SK-N-SH (cell line): Measurements from ENCODE around the gene RGS13. TPM values are rescaled to one million over a fixed set of nuclear protein-coding genes. Genes with fewer than 3 reads are reported as not detected.
A peak's percentile ranks its signal among the peaks of the same experiment; 100 is the strongest.

Experiments used
- CTCF ChIA-PET: fragments of 300-600, 350-600 bp; formaldehyde crosslinking; extraction: SDS; loops from one replicate; lab custom pipeline; 2021; lab: Yijun Ruan, JAX
- POLR2A ChIA-PET: fragments of 350-600 bp; sonication (Branson Sonifier 250); formaldehyde crosslinking; extraction: SDS; loops from one replicate; lab custom pipeline; 2020; ENCODE audit warnings: antibody characterized with exemption, inconsistent platforms; lab: Yijun Ruan, JAX
- DNase-seq: peaks from one replicate; pipeline ENCODE4 v3.0.0; 2012
- H2AFZ ChIP-seq: fragments of 200-600 bp; sonication (generic); 2 replicates; pipeline ENCODE4 v1.8.1; 2016; ENCODE audit warnings: antibody characterized with exemption, mild to moderate bottlenecking, low read depth
- H3F3A ChIP-seq: fragments of 200-600 bp; sonication (generic); replicated peaks from 2 replicates; pipeline ENCODE3; 2016; ENCODE audit warnings: antibody characterized with exemption, mild to moderate bottlenecking; ENCODE audit not compliant: insufficient read depth
- H3K27ac ChIP-seq, 2 experiments: fragments of 200-500 bp in 1 of 2; fragments of 200-600 bp in 1 of 2; sonication (Bioruptor generic) in 1 of 2; sonication (generic), shearing (Covaris generic) in 1 of 2; 2 replicates each; pipeline versions ENCODE4 v1.5.1 to v1.6.1; 2014 to 2016; ENCODE audit warnings: low read depth in 2 of 2, inconsistent platforms in 1 of 2, low read length in 1 of 2, mild to moderate bottlenecking in 1 of 2, mixed read lengths in 1 of 2
- H3K27me3 ChIP-seq: fragments of 200-600 bp; sonication (generic), shearing (Covaris generic); 2 replicates; pipeline ENCODE4 v1.6.1; 2016; ENCODE audit warnings: mixed run types; ENCODE audit not compliant: insufficient read depth
- H3K36me3 ChIP-seq, 2 experiments: fragments of 200-500 bp in 1 of 2; fragments of 200-600 bp in 1 of 2; sonication (Bioruptor generic) in 1 of 2; sonication (generic) in 1 of 2; replicated peaks in 1 of 2; 2 replicates each; pipeline versions ENCODE3 to v1.5.1; 2014 to 2016; ENCODE audit warnings: low read length in 1 of 2, mild to moderate bottlenecking in 1 of 2; ENCODE audit not compliant: insufficient read depth in 2 of 2, control insufficient read depth in 1 of 2
- H3K4me1 ChIP-seq, 2 experiments: fragments of 200-500 bp in 1 of 2; fragments of 200-600 bp in 1 of 2; sonication (Bioruptor generic) in 1 of 2; sonication (generic), shearing (Covaris generic) in 1 of 2; 2 replicates each; pipeline versions ENCODE4 v1.5.1 to v1.6.1; 2014 to 2016; ENCODE audit warnings: low read depth in 1 of 2, low read length in 1 of 2, mixed run types in 1 of 2; ENCODE audit not compliant: insufficient read depth in 2 of 2, control insufficient read depth in 1 of 2
- H3K4me2 ChIP-seq: fragments of 200-600 bp; sonication (generic), shearing (Covaris generic); 2 replicates; pipeline ENCODE4 v1.6.1; 2017; ENCODE audit warnings: mixed run types
- H3K4me3 ChIP-seq, 2 experiments: fragments of 200-500 bp in 1 of 2; fragments of 200-600 bp in 1 of 2; sonication (Bioruptor generic) in 1 of 2; sonication (generic), shearing (Covaris generic) in 1 of 2; 2 replicates each; pipeline versions ENCODE4 v1.5.1 to v1.8.1; 2014 to 2016; ENCODE audit warnings: low read depth in 2 of 2, inconsistent platforms in 1 of 2, low read length in 1 of 2, mild to moderate bottlenecking in 1 of 2, mixed read lengths in 1 of 2, moderate library complexity in 1 of 2
- H3K79me2 ChIP-seq: fragments of 200-600 bp; sonication (generic); 2 replicates; pipeline ENCODE4 v1.8.1; 2017; ENCODE audit warnings: mild to moderate bottlenecking; ENCODE audit not compliant: insufficient read depth
- H3K9ac ChIP-seq: fragments of 200-600 bp; sonication (generic); 2 replicates; pipeline ENCODE4 v1.6.1; 2017; ENCODE audit warnings: mixed run types
- H3K9me2 ChIP-seq: fragments of 200-600 bp; sonication (generic); 2 replicates; pipeline ENCODE4 v1.6.1; 2017; ENCODE audit warnings: mixed run types
- H3K9me3 ChIP-seq: fragments of 200-600 bp; sonication (generic); 2 replicates; pipeline ENCODE4 v1.6.1; 2017; ENCODE audit warnings: mixed run types, mild to moderate bottlenecking, moderate library complexity
- H4K20me1 ChIP-seq: fragments of 200-600 bp; sonication (generic); 2 replicates; pipeline ENCODE4 v1.6.1; 2017; ENCODE audit warnings: mild to moderate bottlenecking, mixed run types; ENCODE audit not compliant: insufficient read depth
- ELF1 ChIP-seq: IDR thresholded peaks from 2 replicates; pipeline ENCODE4 v1.4.0; 2012
- EP300 ChIP-seq, 2 experiments: IDR thresholded peaks; 2 replicates each; pipeline versions ENCODE4 v1.4.0 to v1.6.1; 2012; ENCODE audit warnings: borderline replicate concordance in 1 of 2, low read depth in 1 of 2, low read length in 1 of 2
- EZH2phosphoT487 ChIP-seq: fragments of 200-600 bp; sonication (generic); IDR thresholded peaks from 2 replicates; pipeline ENCODE4 v1.6.1; 2017; ENCODE audit warnings: low read depth, mixed run types, mild to moderate bottlenecking, antibody characterized with exemption, moderate library complexity, borderline replicate concordance
- FOXJ3 ChIP-seq: sonication (generic); formaldehyde crosslinking; IDR thresholded peaks from 2 replicates; pipeline ENCODE4 v1.5.1; 2020; ENCODE audit warnings: mild to moderate bottlenecking, missing genetic modification reagents
- MEF2A ChIP-seq: IDR thresholded peaks from 2 replicates; pipeline ENCODE4 v1.4.0; 2012; ENCODE audit warnings: low read depth, borderline replicate concordance
- NFIC ChIP-seq: IDR thresholded peaks from 2 replicates; pipeline ENCODE4 v1.4.0; 2012; ENCODE audit warnings: borderline replicate concordance
- POLR2AphosphoS5 ChIP-seq: IDR thresholded peaks from 2 replicates; pipeline ENCODE4 v1.6.1; 2012; ENCODE audit warnings: low read depth, low read length
- RXRA ChIP-seq: IDR thresholded peaks from 2 replicates; pipeline ENCODE4 v1.4.0; 2012; ENCODE audit warnings: low read depth, mild to moderate bottlenecking, borderline replicate concordance
- SIN3A ChIP-seq: IDR thresholded peaks from 2 replicates; pipeline ENCODE4 v1.6.1; 2012; ENCODE audit warnings: low read depth, mild to moderate bottlenecking, low read length, moderate library complexity, borderline replicate concordance
- SMC3 ChIP-seq: IDR thresholded peaks from 2 replicates; pipeline ENCODE4 v1.6.1; 2012; ENCODE audit warnings: low read depth, low read length, improper control_type of control experiment
- TAF1 ChIP-seq: IDR thresholded peaks from 2 replicates; pipeline ENCODE4 v1.6.1; 2012; ENCODE audit warnings: low read depth, mild to moderate bottlenecking, low read length, moderate library complexity, borderline replicate concordance
- TCF12 ChIP-seq: IDR thresholded peaks from 2 replicates; pipeline ENCODE4 v1.4.0; 2012
- TEAD4 ChIP-seq: IDR thresholded peaks from 2 replicates; pipeline ENCODE4 v1.4.0; 2012; ENCODE audit warnings: mild to moderate bottlenecking, borderline replicate concordance; ENCODE audit not compliant: insufficient read depth
- WGBS: methylation state at CpG from one replicate; pipeline ENCODE4 v1.1.6; 2017; ENCODE audit warnings: low lambda C conversion rate; 5-methylcytosine and 5-hydroxymethylcytosine counted together
- polyA plus RNA-seq, 3 experiments: library from polyadenylated mRNA; depleted of rRNA; stranded (reverse); fragments of >200 nt; gene quantifications; 2 replicates each; pipeline ENCODE4 v1.2.3, GENCODE V29; 2012
- TF ChIP-seq, protein P1 (sequence below): IDR thresholded peaks from 2 replicates; pipeline ENCODE4 v1.4.0; 2012; ENCODE audit warnings: low read depth
- TF ChIP-seq, protein P2 (sequence below): fragments of 150-350 bp; IDR thresholded peaks from 2 replicates; pipeline ENCODE4 v1.6.1; 2017; ENCODE audit warnings: antibody characterized with exemption, low read length, low read depth, borderline replicate concordance
- TF ChIP-seq, protein P3 (sequence below): fragments of 200-600 bp; sonication (generic); IDR thresholded peaks from 2 replicates; pipeline ENCODE4 v1.6.1; 2017; ENCODE audit warnings: antibody characterized with exemption, mild to moderate bottlenecking, moderate library complexity

RGS13 gene
- 0.05 TPM in 1 of 2 replicates, not detected in the other for polyA plus RNA-seq (2012; rRNA removed)
- polyA plus RNA-seq (2012; cell fraction: cytosol; rRNA removed), result 0.05 and 0.08 TPM in 2 replicates
- 0.01 TPM in 1 of 2 replicates, not detected in the other for polyA plus RNA-seq (2012; cell fraction: nucleus; rRNA removed)

DNA sequence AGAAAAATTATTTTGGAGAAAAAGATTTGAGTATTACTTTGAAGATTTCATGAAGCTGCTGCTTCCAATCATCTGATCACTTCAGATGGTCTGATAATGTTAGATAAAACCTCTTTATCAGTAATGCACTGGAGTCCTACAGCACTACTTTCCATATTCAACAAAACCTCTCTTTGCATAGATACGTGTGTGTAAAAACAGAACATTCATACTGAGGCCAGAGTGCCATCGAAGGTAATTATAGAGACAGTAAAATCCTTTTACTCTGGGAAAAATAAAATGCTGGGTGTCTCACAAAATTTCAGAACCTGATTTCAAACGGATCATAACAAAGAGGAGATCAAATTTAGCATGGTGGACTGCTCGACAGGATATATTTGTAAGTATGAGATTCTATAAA lies at the start of gene RGS13:
TSS of gene RGS13 (plus strand) at position 209 of the 400 bp plus-strand sequence. CDS start 8,188 bp downstream, outside the sequence.
- DNase-seq, result no peak
- H3K4me1 ChIP-seq, result peaks cover 11 to 18% of the 10 kb centered on the region in 2 experiments; a peak in 3 of 4 replicates
- H3K9me3 ChIP-seq, result no peaks in the 10 kb centered on the region
- H3K27me3 ChIP-seq, result no peaks in the 10 kb centered on the region
- H3F3A ChIP-seq, result peaks cover 11% of the 10 kb centered on the region
- no peaks in the 10 kb centered on the region for H3K36me3 ChIP-seq
- H3K79me2 ChIP-seq, result no peaks in the 10 kb centered on the region
- no peaks in the 10 kb centered on the region for H4K20me1 ChIP-seq
- H3K9me2 ChIP-seq, result no peaks in the 10 kb centered on the region
- peak within 1 kb of the TSS; percentile 20; the same call in 1 of the 2 replicates for H2AFZ ChIP-seq
- TF ChIP-seq POLR2AphosphoS5, result no peak
- TF ChIP-seq TCF12, result no peak
- TF ChIP-seq, protein P1, sequence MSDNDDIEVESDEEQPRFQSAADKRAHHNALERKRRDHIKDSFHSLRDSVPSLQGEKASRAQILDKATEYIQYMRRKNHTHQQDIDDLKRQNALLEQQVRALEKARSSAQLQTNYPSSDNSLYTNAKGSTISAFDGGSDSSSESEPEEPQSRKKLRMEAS, result no peak
- TF ChIP-seq, protein P2, sequence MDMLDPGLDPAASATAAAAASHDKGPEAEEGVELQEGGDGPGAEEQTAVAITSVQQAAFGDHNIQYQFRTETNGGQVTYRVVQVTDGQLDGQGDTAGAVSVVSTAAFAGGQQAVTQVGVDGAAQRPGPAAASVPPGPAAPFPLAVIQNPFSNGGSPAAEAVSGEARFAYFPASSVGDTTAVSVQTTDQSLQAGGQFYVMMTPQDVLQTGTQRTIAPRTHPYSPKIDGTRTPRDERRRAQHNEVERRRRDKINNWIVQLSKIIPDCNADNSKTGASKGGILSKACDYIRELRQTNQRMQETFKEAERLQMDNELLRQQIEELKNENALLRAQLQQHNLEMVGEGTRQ, result no peak
- TF ChIP-seq SMC3, result no peak
- TF ChIP-seq TAF1, result no peak
- TF ChIP-seq MEF2A, result no peak
- TF ChIP-seq ELF1, result no peak
- TF ChIP-seq EP300 (IDR thresholded peaks at IDR 0.05; ENCODE audit: borderline replicate concordance in 1 of 2, low read depth in 1 of 2, low read length in 1 of 2), result no peak
- no peak for TF ChIP-seq EZH2phosphoT487
- TF ChIP-seq FOXJ3, result no peak
- TF ChIP-seq NFIC, result no peak
- no peak within 1 kb of the TSS for H3K4me2 ChIP-seq
- H3K4me3 ChIP-seq, result no peak within 1 kb of the TSS
- 63% methylated on average over 4 of the region's 4 CpGs for WGBS
- ChIA-PET CTCF (interaction anchor here (1.0 kb wide), 1 partner anchor 27 kb away, joined by 3 read pairs; no protein-coding TSS in a partner anchor), POLR2A (no interaction called here)
- H3K9ac ChIP-seq, result no peak within 1 kb of the TSS
- no peak within 1 kb of the TSS for H3K27ac ChIP-seq

GRCh38 chr1:192587386-192588266 lies 48.3 kb upstream of the RGS13 start:
- CTCF ChIA-PET, result interaction anchor here (0.9 kb wide), 2 partner anchors 23 to 110 kb away, joined by 3 to 5 read pairs; no protein-coding TSS in a partner anchor
- no peaks in the 10 kb centered on the region for H3K9me3 ChIP-seq
- no peaks in the 10 kb centered on the region for H3K36me3 ChIP-seq
- no peak overlapping the region for H2AFZ ChIP-seq
- WGBS, result 87% methylated on average over 5 of the region's 5 CpGs
- H3K9ac ChIP-seq, result no peak overlapping the region
- DNase-seq, result no peak
- no peaks in the 10 kb centered on the region for H4K20me1 ChIP-seq
- no peak overlapping the region for H3K27ac ChIP-seq
- H3K79me2 ChIP-seq, result no peaks in the 10 kb centered on the region
- POLR2A ChIA-PET, result no interaction called here
- no peak for TF ChIP-seq RXRA
- TF ChIP-seq EP300 (IDR thresholded peaks at IDR 0.05; ENCODE audit: borderline replicate concordance in 1 of 2, low read depth in 1 of 2, low read length in 1 of 2), result no peak
- no peak for TF ChIP-seq SIN3A
- TF ChIP-seq SMC3, result no peak
- TF ChIP-seq TEAD4, result no peak
- TF ChIP-seq, protein P3, sequence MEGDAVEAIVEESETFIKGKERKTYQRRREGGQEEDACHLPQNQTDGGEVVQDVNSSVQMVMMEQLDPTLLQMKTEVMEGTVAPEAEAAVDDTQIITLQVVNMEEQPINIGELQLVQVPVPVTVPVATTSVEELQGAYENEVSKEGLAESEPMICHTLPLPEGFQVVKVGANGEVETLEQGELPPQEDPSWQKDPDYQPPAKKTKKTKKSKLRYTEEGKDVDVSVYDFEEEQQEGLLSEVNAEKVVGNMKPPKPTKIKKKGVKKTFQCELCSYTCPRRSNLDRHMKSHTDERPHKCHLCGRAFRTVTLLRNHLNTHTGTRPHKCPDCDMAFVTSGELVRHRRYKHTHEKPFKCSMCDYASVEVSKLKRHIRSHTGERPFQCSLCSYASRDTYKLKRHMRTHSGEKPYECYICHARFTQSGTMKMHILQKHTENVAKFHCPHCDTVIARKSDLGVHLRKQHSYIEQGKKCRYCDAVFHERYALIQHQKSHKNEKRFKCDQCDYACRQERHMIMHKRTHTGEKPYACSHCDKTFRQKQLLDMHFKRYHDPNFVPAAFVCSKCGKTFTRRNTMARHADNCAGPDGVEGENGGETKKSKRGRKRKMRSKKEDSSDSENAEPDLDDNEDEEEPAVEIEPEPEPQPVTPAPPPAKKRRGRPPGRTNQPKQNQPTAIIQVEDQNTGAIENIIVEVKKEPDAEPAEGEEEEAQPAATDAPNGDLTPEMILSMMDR, result no peak
- TF ChIP-seq, protein P1, result no peak
- TF ChIP-seq NFIC, result no peak
- H3K4me3 ChIP-seq, result no peak overlapping the region
- H3K27me3 ChIP-seq, result no peaks in the 10 kb centered on the region
- H3K9me2 ChIP-seq, result no peaks in the 10 kb centered on the region
- no peak overlapping the region for H3K4me2 ChIP-seq
- peaks cover 5% of the 10 kb centered on the region for H3F3A ChIP-seq
- H3K4me1 ChIP-seq, result peaks cover 5 to 12% of the 10 kb centered on the region in 2 experiments; a peak in 3 of 4 replicates
